GM13977 (cell line): ENCODE results near the gene SLC6A11.

Experiments
- DNase-seq: peaks from one replicate; pipeline ENCODE4 v3.0.0; 2012; ENCODE audit warnings: low spot score
- CTCF ChIP-seq: IDR thresholded peaks from 2 replicates; pipeline ENCODE4 v1.5.1; 2012; ENCODE audit warnings: mild to moderate bottlenecking, control low read depth; ENCODE audit not compliant: insufficient read depth; ENCODE audit errors: extremely low read depth, missing control alignments
- in situ Hi-C: fragments of 300-500 bp; cut with MboI; formaldehyde crosslinking; loops from one replicate; pipeline ENCODE4 v1.12.0; 2022; ENCODE audit warnings: low sequenced_read_pairs, low pct_unique_long_range_greater_than_20kb, mixed read lengths, inconsistent platforms; ENCODE audit not compliant: unreplicated experiment

Gene SLC6A11

DNA sequence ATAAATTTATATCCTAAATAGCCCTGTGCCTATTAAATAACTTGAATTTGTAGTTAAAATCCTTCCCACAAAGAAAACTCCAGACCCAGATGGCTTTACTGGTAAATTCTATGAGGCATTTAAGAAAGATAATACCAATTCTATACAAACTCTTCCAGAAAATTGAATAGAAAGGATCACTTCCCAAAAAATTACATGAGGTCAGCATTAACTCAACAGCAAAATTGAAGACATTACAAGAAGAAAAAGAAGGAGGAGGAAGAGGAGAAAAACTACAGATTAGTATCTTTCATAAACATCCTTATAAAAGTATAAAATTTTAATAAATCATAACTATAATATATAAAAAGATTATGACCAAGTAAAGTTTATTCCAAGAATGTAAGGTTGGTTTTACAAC lies 29.4 kb upstream of the SLC6A11 start:
- in situ Hi-C loops, result no loop called here
- DNase-seq, result no peak
- TF ChIP-seq CTCF, result no peak

DNA sequence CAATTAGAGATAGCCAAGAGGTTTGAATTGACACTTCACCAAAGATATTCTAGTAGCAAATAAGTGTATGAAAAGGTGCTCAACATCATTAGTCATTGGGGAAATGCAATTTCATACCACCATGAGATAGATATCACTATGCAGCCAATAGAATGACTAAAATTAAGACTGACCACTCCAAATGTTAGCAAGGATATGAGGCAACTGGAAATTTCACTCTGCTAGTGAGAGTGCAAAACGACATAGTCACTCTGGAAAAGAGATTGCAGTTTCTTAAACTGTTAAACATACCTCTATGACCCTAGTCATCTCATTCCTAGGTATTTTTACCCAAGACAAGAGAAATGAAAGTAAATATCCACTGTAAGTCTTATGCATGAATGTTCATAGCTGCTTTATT lies 27.6 kb upstream of the SLC6A11 start:
- in situ Hi-C loops, result no loop called here
- no peak for DNase-seq
- TF ChIP-seq CTCF, result no peak

DNA sequence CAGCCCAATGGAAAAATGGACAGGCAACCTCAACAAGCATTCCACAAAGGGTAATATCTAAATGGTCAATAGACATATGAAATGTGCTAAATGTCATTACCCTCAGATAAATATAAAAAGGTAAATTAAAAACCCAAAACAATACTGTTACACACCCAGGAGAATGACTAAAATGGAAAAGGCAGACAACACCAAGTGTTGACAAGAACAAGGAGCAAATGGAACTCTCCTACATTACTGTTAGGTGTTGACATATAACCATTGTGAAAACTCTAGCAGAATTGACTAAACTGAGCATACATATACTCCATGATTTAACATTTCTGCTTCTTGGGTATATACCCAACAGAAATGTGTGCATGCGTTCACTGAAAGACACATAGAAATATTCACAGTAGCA lies 25.3 kb upstream of the SLC6A11 start:
- TF ChIP-seq CTCF, result no peak
- in situ Hi-C loops, result no loop called here
- no peak for DNase-seq

- TF ChIP-seq CTCF, result no peak
- DNase-seq, result no peak
- in situ Hi-C loops, result no loop called here
Measured at GRCh38 chr3:10792208-10792607, 23.8 kb upstream of the SLC6A11 start.

- DNase-seq, result no peak
- TF ChIP-seq CTCF, result no peak
- in situ Hi-C loops, result no loop called here
Measured at GRCh38 chr3:10798600-10799367, 17.2 kb upstream of the SLC6A11 start.

GRCh38 chr3:10804183-10804648 lies 11.8 kb upstream of the SLC6A11 start:
- in situ Hi-C loops, result no loop called here
- DNase-seq, result no peak
- no peak for TF ChIP-seq CTCF

DNA sequence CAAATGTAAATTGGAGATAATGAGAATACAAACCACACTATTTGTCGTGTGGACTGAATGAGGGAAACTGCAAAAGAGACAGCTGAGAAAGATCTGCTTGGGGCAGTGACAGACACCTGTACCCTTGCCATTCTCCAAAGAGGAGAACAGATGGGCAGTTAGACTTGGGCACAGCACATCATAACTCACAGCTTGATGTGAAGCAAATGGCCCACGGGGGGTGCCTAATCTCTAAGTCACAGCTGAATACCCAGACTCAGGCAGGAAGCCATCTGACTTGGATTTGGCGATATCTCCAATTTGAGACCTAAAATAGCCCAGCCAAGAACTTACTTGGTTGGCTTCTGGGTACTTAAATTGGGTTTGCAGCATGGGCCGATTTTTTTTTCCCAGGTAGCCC lies 10.0 kb upstream of the SLC6A11 start:
- TF ChIP-seq CTCF, result no peak
- in situ Hi-C loops, result no loop called here
- no peak for DNase-seq
